A673 (cell line): ENCODE data around the gene NSD2. TPM values are rescaled to one million over a fixed set of nuclear protein-coding genes. Genes with fewer than 3 reads are reported as not detected.

Experiments used
- BruUV-seq: library from RNA; stranded (reverse); fragments of 400-500 nt; replicated peaks from 2 replicates; lab custom pipeline; 2021; lab: Mats Ljungman, UMichigan
- CTCF ChIA-PET: fragments of 300-600 bp; sonication (Branson Sonifier 250); formaldehyde crosslinking; loops from one replicate; lab custom pipeline; 2022; ENCODE audit warnings: antibody characterized with exemption; lab: Charles Lee
- POLR2A ChIA-PET: fragments of 300-600 bp; sonication (Branson Sonifier 250); formaldehyde crosslinking; loops from one replicate; lab custom pipeline; 2022; ENCODE audit warnings: antibody characterized with exemption; ENCODE audit not compliant: low non-redundant PET; lab: Charles Lee
- DNase-seq: peaks from one replicate; pipeline ENCODE4 v3.0.0-alpha.2; 2015; ENCODE audit warnings: low spot score
- H3K27ac ChIP-seq: fragments of 200-600 bp; sonication (generic); 2 replicates; pipeline ENCODE4 v1.5.1; 2016; ENCODE audit warnings: mixed run types, low read depth, mild to moderate bottlenecking, mixed read lengths, antibody characterized with exemption, low read length; ENCODE audit not compliant: poor library complexity, severe bottlenecking
- H3K27me3 ChIP-seq: fragments of 200-600 bp; sonication (generic); replicated peaks from 2 replicates; pipeline ENCODE4 v1.6.1; 2017; ENCODE audit warnings: mixed run types, low read depth, mild to moderate bottlenecking, mixed read lengths, antibody characterized with exemption, low read length; ENCODE audit not compliant: insufficient read depth, poor library complexity
- H3K36me3 ChIP-seq: fragments of 200-600 bp; sonication (generic); 2 replicates; pipeline ENCODE4 v1.6.1; 2016; ENCODE audit warnings: mixed run types, mild to moderate bottlenecking, mixed read lengths, antibody characterized with exemption, low read length; ENCODE audit not compliant: insufficient read depth, poor library complexity, severe bottlenecking
- H3K4me1 ChIP-seq: fragments of 200-600 bp; sonication (generic); 2 replicates; pipeline ENCODE4 v1.6.1; 2017; ENCODE audit warnings: mixed run types, mild to moderate bottlenecking, mixed read lengths, antibody characterized with exemption, low read length; ENCODE audit not compliant: insufficient read depth, poor library complexity, severe bottlenecking
- H3K4me3 ChIP-seq: fragments of 200-600 bp; sonication (generic); 2 replicates; pipeline ENCODE4 v1.5.1; 2016; ENCODE audit warnings: low read depth, mixed run types, mild to moderate bottlenecking, mixed read lengths, low read length; ENCODE audit not compliant: poor library complexity, severe bottlenecking
- H3K9me3 ChIP-seq: fragments of 200-600 bp; sonication (generic); 2 replicates; pipeline ENCODE4 v1.6.1; 2016; ENCODE audit warnings: mixed run types, low read depth, mild to moderate bottlenecking, mixed read lengths, antibody characterized with exemption, low read length; ENCODE audit not compliant: poor library complexity, severe bottlenecking
- EZH2 ChIP-seq: fragments of 200-600 bp; sonication (generic); IDR thresholded peaks from 2 replicates; pipeline ENCODE4 v1.6.1; 2017; ENCODE audit warnings: borderline replicate concordance, low read depth, mild to moderate bottlenecking, mixed read lengths, antibody characterized with exemption, low read length; ENCODE audit not compliant: poor library complexity, severe bottlenecking
- intact Hi-C: fragments of 100-400 bp; cut with micrococcal nuclease; formaldehyde crosslinking; loops from one replicate; pipeline ENCODE4 v1.10.0; 2022; ENCODE audit not compliant: unreplicated experiment
- total RNA-seq: library from RNA; stranded (reverse); gene quantifications from 2 replicates; pipeline ENCODE4 v1.2.3, GENCODE V29; 2021
- TF ChIP-seq, protein P1 (sequence below): fragments of 300-800, 200-600 bp; sonication (generic); conservative IDR thresholded peaks from 2 replicates; pipeline ENCODE4 v1.5.1; 2017; ENCODE audit warnings: low read depth, mild to moderate bottlenecking, antibody characterized with exemption, low read length, moderate library complexity, mixed read lengths

Gene NSD2
- total RNA-seq, 1 experiment from 2014 or later: 227 TPM

DNA sequence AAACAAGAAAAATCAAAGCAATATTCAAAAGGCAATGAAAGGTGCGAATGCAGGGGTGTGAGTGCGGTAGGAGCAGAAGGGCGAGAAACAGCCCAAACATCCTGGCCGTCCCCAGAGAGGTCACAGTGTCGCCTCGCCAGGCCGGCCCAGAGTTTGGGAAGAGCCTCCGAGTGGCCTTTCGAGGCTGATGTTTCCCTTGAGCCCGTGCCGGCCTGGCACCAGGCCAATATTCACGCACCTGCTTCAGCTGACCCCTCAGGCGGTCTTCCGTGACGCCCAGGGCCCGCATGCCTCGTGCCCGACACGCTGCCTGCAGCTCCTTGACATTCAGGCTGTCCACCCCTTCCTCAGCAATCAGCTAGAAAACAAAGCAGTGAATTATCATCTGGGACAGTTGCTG, 45.9 kb upstream of the NSD2 start:
- Histone ChIP-seq H3K36me3 (peaks cover 49% of the 10 kb centered on the region), H3K4me3 (no peak overlapping the region), H3K9me3 (no peaks in the 10 kb centered on the region), H3K4me1 (no peaks in the 10 kb centered on the region), H3K27me3 (no peaks in the 10 kb centered on the region), H3K27ac (no peak overlapping the region)
- POLR2A ChIA-PET: no interaction called here
- intact Hi-C loops: no loop called here
- TF ChIP-seq, protein P1, sequence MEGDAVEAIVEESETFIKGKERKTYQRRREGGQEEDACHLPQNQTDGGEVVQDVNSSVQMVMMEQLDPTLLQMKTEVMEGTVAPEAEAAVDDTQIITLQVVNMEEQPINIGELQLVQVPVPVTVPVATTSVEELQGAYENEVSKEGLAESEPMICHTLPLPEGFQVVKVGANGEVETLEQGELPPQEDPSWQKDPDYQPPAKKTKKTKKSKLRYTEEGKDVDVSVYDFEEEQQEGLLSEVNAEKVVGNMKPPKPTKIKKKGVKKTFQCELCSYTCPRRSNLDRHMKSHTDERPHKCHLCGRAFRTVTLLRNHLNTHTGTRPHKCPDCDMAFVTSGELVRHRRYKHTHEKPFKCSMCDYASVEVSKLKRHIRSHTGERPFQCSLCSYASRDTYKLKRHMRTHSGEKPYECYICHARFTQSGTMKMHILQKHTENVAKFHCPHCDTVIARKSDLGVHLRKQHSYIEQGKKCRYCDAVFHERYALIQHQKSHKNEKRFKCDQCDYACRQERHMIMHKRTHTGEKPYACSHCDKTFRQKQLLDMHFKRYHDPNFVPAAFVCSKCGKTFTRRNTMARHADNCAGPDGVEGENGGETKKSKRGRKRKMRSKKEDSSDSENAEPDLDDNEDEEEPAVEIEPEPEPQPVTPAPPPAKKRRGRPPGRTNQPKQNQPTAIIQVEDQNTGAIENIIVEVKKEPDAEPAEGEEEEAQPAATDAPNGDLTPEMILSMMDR: no peak
- TF ChIP-seq EZH2: no peak
- no peak for DNase-seq
- CTCF ChIA-PET: no interaction called here
- no TSS peak for BruUV-seq

DNA sequence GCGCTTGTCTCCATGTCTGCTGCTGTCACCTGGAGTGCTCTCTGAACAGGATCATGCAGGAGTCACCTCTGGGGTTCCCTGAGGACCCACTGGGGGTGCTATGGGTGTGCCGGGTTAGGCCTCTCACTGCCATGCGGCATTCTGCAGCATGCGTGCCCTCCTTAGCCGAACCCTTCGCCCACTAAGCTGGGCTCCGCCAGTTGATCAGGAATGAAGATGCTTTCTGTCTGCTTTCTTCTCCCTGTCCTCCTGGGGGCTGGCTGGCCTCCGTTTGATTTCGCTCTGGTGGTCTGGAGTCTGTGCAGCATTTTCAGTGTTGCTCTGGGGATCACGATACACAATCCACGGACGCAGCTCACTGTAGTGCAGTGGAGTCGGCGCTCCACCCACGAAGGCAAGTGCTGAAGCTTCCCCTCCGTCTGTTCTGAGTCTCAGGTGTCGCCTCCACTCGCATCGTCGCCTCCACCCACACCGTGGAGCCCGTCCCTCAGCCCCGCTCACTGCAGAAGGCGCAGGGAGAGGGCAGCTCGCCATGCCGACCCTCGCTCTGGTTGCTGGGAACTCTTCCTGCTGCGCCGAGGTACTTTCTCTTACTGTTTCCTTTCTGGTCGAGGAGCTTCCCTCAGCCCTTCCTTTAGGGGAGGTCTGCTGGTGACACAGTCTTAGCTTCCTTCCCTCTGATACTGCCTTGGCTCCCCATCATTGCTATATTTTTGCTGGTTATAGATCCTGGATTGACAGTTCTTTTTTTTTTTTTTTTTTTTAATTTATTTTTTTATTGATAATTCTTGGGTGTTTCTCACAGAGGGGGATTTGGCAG, 44.5 kb upstream of the NSD2 start:
- BruUV-seq: no TSS peak
- no peaks in the 10 kb centered on the region for H3K4me1 ChIP-seq
- TF ChIP-seq EZH2: no peak
- TF ChIP-seq, protein P1: no peak
- peaks cover 52% of the 10 kb centered on the region for H3K36me3 ChIP-seq
- no peak overlapping the region for H3K4me3 ChIP-seq
- no peak for DNase-seq
- H3K27ac ChIP-seq: no peak overlapping the region
- CTCF ChIA-PET: interaction anchor here (0.6 to 0.7 kb wide), 2 partner anchors 79 to 101 kb away, joined by 4 to 7 read pairs; no protein-coding TSS in a partner anchor
- POLR2A ChIA-PET: no interaction called here
- intact Hi-C loops: no loop called here
- H3K9me3 ChIP-seq: no peaks in the 10 kb centered on the region
- no peaks in the 10 kb centered on the region for H3K27me3 ChIP-seq

DNA sequence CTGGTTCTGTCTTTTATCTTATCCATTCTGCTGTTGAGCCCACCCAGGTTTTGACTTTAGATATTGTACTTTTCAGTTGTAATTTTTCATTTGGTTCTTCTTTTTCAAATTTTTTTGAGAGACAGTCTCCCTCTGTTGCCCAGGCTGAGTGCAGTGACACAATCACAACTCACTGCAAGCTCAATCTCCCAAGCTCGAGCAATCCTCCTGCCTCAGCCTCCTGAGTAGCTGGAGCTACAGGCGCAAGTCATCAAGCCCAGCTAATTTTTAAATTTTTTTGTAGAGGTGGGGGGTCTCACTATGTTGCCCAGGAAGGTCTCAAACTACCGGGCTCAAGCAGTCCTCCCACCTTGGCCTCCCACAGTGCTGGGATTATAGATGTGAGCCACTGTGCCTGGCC, 41.0 kb upstream of the NSD2 start:
- ChIA-PET CTCF (no interaction called here), POLR2A (no interaction called here)
- Histone ChIP-seq H3K9me3 (no peaks in the 10 kb centered on the region), H3K27ac (peak overlapping the region; percentile 47), H3K27me3 (no peaks in the 10 kb centered on the region), H3K36me3 (peaks cover 45% of the 10 kb centered on the region), H3K4me3 (no peak overlapping the region), H3K4me1 (no peaks in the 10 kb centered on the region)
- DNase-seq: no peak
- TF ChIP-seq EZH2: no peak
- TF ChIP-seq, protein P1: no peak
- no TSS peak for BruUV-seq
- intact Hi-C loops: no loop called here
